Fibroblast of gingiva (primary cell): ENCODE data around the gene IMP4.

ENCODE experiments used
- DNase-seq: peaks from one replicate; pipeline ENCODE4 v3.0.0-alpha.2; 2011; ENCODE audit warnings: low read depth

The IMP4 gene

GRCh38 chr2:130377491-130377890 lies 34.8 kb downstream of the IMP4 start:
- no peak for DNase-seq

- no peak for DNase-seq
Measured at GRCh38 chr2:130378206-130378897, 35.7 kb downstream of the IMP4 start.

- no peak for DNase-seq
Measured at GRCh38 chr2:130378898-130379214, 36.2 kb downstream of the IMP4 start.

GRCh38 chr2:130380096-130380934 lies 37.6 kb downstream of the IMP4 start:
- no peak for DNase-seq

- no peak for DNase-seq
Measured at GRCh38 chr2:130381145-130381544, 38.4 kb downstream of the IMP4 start.

- no peak for DNase-seq
Measured at GRCh38 chr2:130381619-130382018, 38.9 kb downstream of the IMP4 start.

GRCh38 chr2:130382313-130382917 lies 39.7 kb downstream of the IMP4 start:
- DNase-seq, result no peak

- no peak for DNase-seq
Measured at GRCh38 chr2:130385709-130386108, 43.0 kb downstream of the IMP4 start.

GRCh38 chr2:130387071-130387400 lies 44.3 kb downstream of the IMP4 start:
- DNase-seq, result no peak

GRCh38 chr2:130387804-130388203 lies 45.1 kb downstream of the IMP4 start:
- no peak for DNase-seq

- no peak for DNase-seq
Measured at GRCh38 chr2:130388221-130388907, 45.7 kb downstream of the IMP4 start.

GRCh38 chr2:130389358-130389757 lies 46.7 kb downstream of the IMP4 start:
- DNase-seq, result no peak

- DNase-seq, result no peak
Measured at GRCh38 chr2:130389783-130390182, 47.1 kb downstream of the IMP4 start.

GRCh38 chr2:130390460-130391057 lies 47.9 kb downstream of the IMP4 start:
- no peak for DNase-seq

GRCh38 chr2:130391058-130391871 lies 48.6 kb downstream of the IMP4 start:
- DNase-seq, result peak; percentile 78

GRCh38 chr2:130391872-130392670 lies 49.4 kb downstream of the IMP4 start:
- peak; percentile 31 for DNase-seq

GRCh38 chr2:130393318-130393910 lies 50.7 kb downstream of the IMP4 start:
- DNase-seq, result peak; percentile 0
